ENCODE data around the gene CORO2B. TPM values are rescaled to one million over a fixed set of nuclear protein-coding genes. Genes with fewer than 3 reads are reported as not detected.

Gene CORO2B
- total and polyA plus RNA-seq, 9 of the 15 experiments (the other 6 are each of a cell fraction or from before 2014, with no cell fraction given) = not detected

- Histone ChIP-seq H3K4me1 (replicated peaks in 1 of 2; ENCODE audit: control insufficient read depth in 2 of 2, insufficient read depth in 2 of 2, low read length in 2 of 2) (no peaks in the 10 kb centered on the region), H3K9me1 (ENCODE audit: control insufficient read depth, insufficient read depth, low read length) (no peaks in the 10 kb centered on the region), H3K27me3 (ENCODE audit: control insufficient read depth in 2 of 2, insufficient read depth in 2 of 2, low read length in 2 of 2) (peaks cover 7 to 65% of the 10 kb centered on the region in 2 experiments; a peak in 4 of 5 replicates), H3K36me3 (ENCODE audit: control insufficient read depth, insufficient read depth, low read length) (no peaks in the 10 kb centered on the region), H3K4me3 (no peak overlapping the region), H3K9me3 (replicated peaks; ENCODE audit: control insufficient read depth, insufficient read depth, low read depth, low read length) (no peaks in the 10 kb centered on the region), H3K4me2 (ENCODE audit: insufficient read depth, low read length) (no peak overlapping the region), H3K9ac (ENCODE audit: insufficient read depth in 1 of 2, low read depth in 2 of 2, low read length in 2 of 2) (no peak overlapping the region), H2AFZ (ENCODE audit: low read depth, low read length) (no peak overlapping the region), H3K79me2 (ENCODE audit: control insufficient read depth, insufficient read depth, low read length) (no peaks in the 10 kb centered on the region), H4K20me1 (replicated peaks; ENCODE audit: control insufficient read depth, insufficient read depth, low read length) (peaks cover 12% of the 10 kb centered on the region; the same call in 1 of the 2 replicates), H3K27ac (ENCODE audit: extremely low read depth, low read depth, low read length) (no peak overlapping the region)
- in situ Hi-C loops (cut with MboI) = no loop called here
- intact Hi-C loops (cut with micrococcal nuclease) = no loop called here
- 0% methylated on average over 6 of the region's 6 CpGs for WGBS (ENCODE audit: insufficient coverage, low coverage, missing lambda C conversion rate)
- ChIA-PET POLR2A (interaction anchor here (0.6 kb wide), 1 partner anchor 70 kb away, joined by 3 read pairs; no protein-coding TSS in a partner anchor), CTCF (ENCODE audit: low intra/inter-chr PET ratio) (no interaction called here)
- FAIRE-seq (no peak), ATAC-seq (no peak), DNase-seq (ENCODE audit: extremely low read depth in 1 of 4, low spot score in 3 of 4) (no peak)
- BruUV-seq (replicated peaks) = no TSS peak
- no peak for TF ChIP-seq STAT5B (CRISPR knock-in tag; IDR thresholded peaks at IDR 0.05)
- no peak for TF ChIP-seq POU5F1 (IDR thresholded peaks at IDR 0.05; ENCODE audit: borderline replicate concordance, low read depth, low read length, partially characterized antibody)
- TF ChIP-seq CHD7 (IDR thresholded peaks at IDR 0.05; ENCODE audit: low read depth, low read length) = no peak
- TF ChIP-seq EHMT2 (IDR thresholded peaks at IDR 0.05) = no peak
- TF ChIP-seq, protein P1, sequence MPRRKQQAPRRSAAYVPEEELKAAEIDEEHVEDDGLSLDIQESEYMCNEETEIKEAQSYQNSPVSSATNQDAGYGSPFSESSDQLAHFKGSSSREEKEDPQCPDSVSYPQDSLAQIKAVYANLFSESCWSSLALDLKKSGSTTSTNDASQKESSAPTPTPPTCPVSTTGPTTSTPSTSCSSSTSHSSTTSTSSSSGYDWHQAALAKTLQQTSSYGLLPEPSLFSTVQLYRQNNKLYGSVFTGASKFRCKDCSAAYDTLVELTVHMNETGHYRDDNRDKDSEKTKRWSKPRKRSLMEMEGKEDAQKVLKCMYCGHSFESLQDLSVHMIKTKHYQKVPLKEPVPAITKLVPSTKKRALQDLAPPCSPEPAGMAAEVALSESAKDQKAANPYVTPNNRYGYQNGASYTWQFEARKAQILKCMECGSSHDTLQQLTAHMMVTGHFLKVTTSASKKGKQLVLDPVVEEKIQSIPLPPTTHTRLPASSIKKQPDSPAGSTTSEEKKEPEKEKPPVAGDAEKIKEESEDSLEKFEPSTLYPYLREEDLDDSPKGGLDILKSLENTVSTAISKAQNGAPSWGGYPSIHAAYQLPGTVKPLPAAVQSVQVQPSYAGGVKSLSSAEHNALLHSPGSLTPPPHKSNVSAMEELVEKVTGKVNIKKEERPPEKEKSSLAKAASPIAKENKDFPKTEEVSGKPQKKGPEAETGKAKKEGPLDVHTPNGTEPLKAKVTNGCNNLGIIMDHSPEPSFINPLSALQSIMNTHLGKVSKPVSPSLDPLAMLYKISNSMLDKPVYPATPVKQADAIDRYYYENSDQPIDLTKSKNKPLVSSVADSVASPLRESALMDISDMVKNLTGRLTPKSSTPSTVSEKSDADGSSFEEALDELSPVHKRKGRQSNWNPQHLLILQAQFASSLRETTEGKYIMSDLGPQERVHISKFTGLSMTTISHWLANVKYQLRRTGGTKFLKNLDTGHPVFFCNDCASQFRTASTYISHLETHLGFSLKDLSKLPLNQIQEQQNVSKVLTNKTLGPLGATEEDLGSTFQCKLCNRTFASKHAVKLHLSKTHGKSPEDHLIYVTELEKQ (CRISPR knock-in tag; IDR thresholded peaks at IDR 0.05) = no peak
- no peak for TF ChIP-seq CBFA2T3 (IDR thresholded peaks at IDR 0.05)
Measured at GRCh38 chr15:68634531-68634930, 55.7 kb downstream of the CORO2B start.

All from K562 (cell line).